ENCODE data around the gene DLG1.

GRCh38 chr3:197248341-197248740, 50.1 kb downstream of the DLG1 start:
- TF ChIP-seq CTCF (IDR thresholded peaks at IDR 0.05) (no peak), POLR2A (IDR thresholded peaks at IDR 0.05) (no peak)
